Mucosa of descending colon (tissue), 3 donors: ENCODE results near the gene TEX13B. TPM values are rescaled to one million over a fixed set of nuclear protein-coding genes. Genes with fewer than 3 reads are reported as not detected.

Experiments
- ATAC-seq: fragments of 200-7000 bp; cut with Tn5 transposase; one replicate; pipeline ENCODE4 v1.9.1; 2020; ENCODE audit warnings: mild to moderate bottlenecking, moderate library complexity
- DNase-seq, 3 donors: peaks; one replicate each; pipeline ENCODE4 v3.0.0-alpha.2; 2020
- H3K36me3 ChIP-seq: fragments of 200-600 bp; one replicate; pipeline ENCODE4 v1.8.0; 2021; ENCODE audit warnings: low read depth, mild to moderate bottlenecking
- H3K4me1 ChIP-seq: fragments of 200-600 bp; one replicate; pipeline ENCODE4 v1.8.0; 2021; ENCODE audit warnings: low read depth, mild to moderate bottlenecking
- H3K4me3 ChIP-seq: fragments of 200-600 bp; one replicate; pipeline ENCODE4 v1.8.0; 2021; ENCODE audit warnings: mild to moderate bottlenecking
- H3K9me3 ChIP-seq: fragments of 200-600 bp; one replicate; pipeline ENCODE4 v1.8.0; 2021; ENCODE audit warnings: mild to moderate bottlenecking
- intact Hi-C, 2 donors: fragments of 100-400 bp; cut with DNase I in 1 of 2; cut with micrococcal nuclease in 1 of 2; formaldehyde crosslinking; loops; one replicate each; pipeline versions ENCODE4 v1.11.0 to v1.11.1; 2022; cut with DNase I, micrococcal nuclease
- long read RNA-seq, 2 donors: library from polyadenylated mRNA; unstranded; transcript quantifications; one replicate each; pipeline ENCODE4 v2.0.0, GENCODE V29; 2019 to 2021
- total RNA-seq, 3 donors: library from RNA; stranded (reverse); fragmentation: NEBNext Ultra II Directional in 2 of 3; extraction: Animal tissue kit (Norgen Biotek cat#: 25700) in 2 of 3; gene quantifications; one replicate each; pipeline versions ENCODE4 v1.2.1 to v1.2.4, GENCODE V29; 2021 to 2023
- TF ChIP-seq, protein P1 (sequence below): fragments of 200-600 bp; IDR thresholded peaks from one replicate; pipeline ENCODE4 v1.8.0; 2022; ENCODE audit warnings: antibody characterized with exemption, mild to moderate bottlenecking
- donor health status: DM: no; HTN: no; CAD: no; lungs with moderate emphysema.
- donor health status: DM: no; HTN: no; CAD: no.
- donor health status: DM: no; HTN: yes; CAD: no.

TEX13B gene, protein sequence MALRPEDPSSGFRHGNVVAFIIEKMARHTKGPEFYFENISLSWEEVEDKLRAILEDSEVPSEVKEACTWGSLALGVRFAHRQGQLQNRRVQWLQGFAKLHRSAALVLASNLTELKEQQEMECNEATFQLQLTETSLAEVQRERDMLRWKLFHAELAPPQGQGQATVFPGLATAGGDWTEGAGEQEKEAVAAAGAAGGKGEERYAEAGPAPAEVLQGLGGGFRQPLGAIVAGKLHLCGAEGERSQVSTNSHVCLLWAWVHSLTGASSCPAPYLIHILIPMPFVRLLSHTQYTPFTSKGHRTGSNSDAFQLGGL
- not detected for total RNA-seq
- long read RNA-seq, donor 1 = 0 reads
- long read RNA-seq, donor 2 = 0 reads

DNA sequence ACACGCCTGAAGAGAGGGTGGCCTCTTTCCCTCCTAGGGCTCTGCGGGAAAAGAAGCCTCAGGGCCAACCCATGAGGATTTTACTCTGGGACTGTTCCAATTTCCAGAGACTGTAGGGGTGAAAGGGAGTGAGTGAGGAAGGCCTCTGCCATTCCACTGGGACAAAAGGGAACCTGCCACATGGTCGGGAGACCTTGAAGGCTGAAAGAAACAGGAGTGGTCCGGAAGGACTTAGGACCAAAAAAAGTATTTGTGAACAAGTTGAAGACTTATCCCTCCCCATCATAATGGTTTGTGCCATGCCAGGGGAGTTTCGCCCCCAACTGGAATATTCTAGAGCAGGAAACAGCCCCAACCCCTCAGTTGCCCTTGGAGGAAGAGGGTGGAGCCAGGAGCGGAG is at the start of gene TEX13B:
Gene TEX13B (minus strand): TSS at position 15 of the 400 bp plus-strand sequence. CDS start 243 bp downstream, outside the sequence.
- Histone ChIP-seq H3K4me1 (no peaks in the 10 kb centered on the region), H3K36me3 (no peaks in the 10 kb centered on the region), H3K9me3 (no peaks in the 10 kb centered on the region), H3K4me3 (no peak within 1 kb of the TSS)
- DNase-seq (no peak), ATAC-seq (no peak)
- intact Hi-C loops = no loop called here
- TF ChIP-seq, protein P1, sequence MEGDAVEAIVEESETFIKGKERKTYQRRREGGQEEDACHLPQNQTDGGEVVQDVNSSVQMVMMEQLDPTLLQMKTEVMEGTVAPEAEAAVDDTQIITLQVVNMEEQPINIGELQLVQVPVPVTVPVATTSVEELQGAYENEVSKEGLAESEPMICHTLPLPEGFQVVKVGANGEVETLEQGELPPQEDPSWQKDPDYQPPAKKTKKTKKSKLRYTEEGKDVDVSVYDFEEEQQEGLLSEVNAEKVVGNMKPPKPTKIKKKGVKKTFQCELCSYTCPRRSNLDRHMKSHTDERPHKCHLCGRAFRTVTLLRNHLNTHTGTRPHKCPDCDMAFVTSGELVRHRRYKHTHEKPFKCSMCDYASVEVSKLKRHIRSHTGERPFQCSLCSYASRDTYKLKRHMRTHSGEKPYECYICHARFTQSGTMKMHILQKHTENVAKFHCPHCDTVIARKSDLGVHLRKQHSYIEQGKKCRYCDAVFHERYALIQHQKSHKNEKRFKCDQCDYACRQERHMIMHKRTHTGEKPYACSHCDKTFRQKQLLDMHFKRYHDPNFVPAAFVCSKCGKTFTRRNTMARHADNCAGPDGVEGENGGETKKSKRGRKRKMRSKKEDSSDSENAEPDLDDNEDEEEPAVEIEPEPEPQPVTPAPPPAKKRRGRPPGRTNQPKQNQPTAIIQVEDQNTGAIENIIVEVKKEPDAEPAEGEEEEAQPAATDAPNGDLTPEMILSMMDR = no peak

DNA sequence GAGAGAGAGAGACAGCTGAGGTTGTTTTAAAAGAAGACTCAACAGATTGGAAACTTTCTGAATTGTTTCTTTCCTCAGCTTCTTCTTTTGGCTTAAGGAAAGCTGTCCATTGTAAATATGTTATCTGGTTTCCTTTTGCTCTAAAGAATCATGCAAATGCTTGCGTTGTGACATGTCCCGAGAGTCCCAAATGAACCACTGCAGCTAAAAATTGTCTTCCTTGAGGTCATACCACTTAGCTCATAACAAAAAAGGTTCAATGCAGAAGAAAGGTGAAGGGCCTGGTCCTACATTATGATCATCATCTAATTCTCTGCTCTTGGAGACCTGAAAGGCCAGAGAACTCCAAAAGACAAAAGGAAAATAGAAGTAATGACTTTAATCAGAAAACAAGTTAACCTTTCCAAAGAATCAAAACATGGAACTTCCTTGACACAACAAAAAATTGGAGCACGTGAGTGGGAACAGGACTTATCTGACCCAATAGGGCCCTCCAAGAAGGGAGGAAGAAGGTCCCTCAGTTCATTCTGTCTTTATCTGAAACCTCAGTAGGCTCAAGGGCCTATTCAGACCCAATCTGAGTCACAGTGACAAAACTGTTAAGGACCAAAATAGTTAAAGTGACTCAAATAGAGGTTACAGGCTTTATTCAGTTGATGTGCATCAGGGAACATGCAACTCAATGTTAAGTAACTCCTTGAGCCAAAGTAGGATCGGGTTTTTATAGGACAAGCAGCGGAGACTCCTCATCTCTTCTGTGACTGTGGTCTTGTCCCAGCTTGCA is 48.0 kb upstream of the TEX13B start:
- no peak for ATAC-seq
- Histone ChIP-seq H3K36me3 (no peaks in the 10 kb centered on the region), H3K9me3 (no peaks in the 10 kb centered on the region), H3K4me3 (no peak overlapping the region), H3K4me1 (peaks cover 8% of the 10 kb centered on the region)
- TF ChIP-seq, protein P1 = no peak
- intact Hi-C loops = no loop called here
- DNase-seq = no peak

- no peak for ATAC-seq
- intact Hi-C loops = no loop called here
- TF ChIP-seq, protein P1 = no peak
- Histone ChIP-seq H3K4me3 (no peak overlapping the region), H3K9me3 (no peaks in the 10 kb centered on the region), H3K4me1 (peaks cover 6% of the 10 kb centered on the region), H3K36me3 (no peaks in the 10 kb centered on the region)
- DNase-seq = no peak
Measured at GRCh38 chrX:108028854-108029253, 46.7 kb upstream of the TEX13B start.

DNA sequence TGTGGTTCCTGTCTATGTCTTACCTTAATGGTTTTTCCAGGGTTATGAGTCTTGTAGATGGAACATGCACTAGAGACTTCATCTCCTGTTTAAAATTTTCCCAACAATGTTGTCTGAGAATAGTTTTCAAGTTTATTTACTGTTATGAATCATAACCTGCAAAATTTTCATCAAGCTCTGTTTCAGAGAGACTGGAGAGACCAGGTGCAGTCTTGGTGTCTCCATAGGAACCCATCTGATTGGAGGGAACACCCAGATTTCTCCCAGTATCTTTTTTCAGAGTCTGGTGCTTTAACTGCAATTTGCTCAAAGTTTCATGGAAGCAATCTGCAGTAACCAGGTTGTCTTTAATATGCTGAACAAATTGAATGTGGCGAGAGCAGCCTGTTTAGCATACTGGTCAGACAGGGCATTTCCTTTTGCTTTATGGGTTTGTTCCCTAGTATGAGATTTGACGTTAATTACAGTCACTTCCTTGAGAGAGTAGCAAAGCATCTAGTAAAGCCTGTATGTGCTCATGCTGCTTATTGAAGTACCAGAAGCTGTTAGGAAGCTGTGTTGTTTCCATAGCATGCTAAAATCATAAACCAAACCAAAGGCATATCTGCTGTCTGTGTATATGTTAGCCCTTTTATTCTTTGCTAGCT is 43.9 kb upstream of the TEX13B start:
- DNase-seq (no peak), ATAC-seq (peak; percentile 96)
- Histone ChIP-seq H3K36me3 (no peaks in the 10 kb centered on the region), H3K4me3 (no peak overlapping the region), H3K9me3 (no peaks in the 10 kb centered on the region), H3K4me1 (peaks cover 3% of the 10 kb centered on the region)
- intact Hi-C loops = no loop called here
- TF ChIP-seq, protein P1 = no peak

- Histone ChIP-seq H3K9me3 (no peaks in the 10 kb centered on the region), H3K36me3 (no peaks in the 10 kb centered on the region), H3K4me3 (no peak overlapping the region), H3K4me1 (peaks cover 3% of the 10 kb centered on the region)
- ATAC-seq = no peak
- TF ChIP-seq, protein P1 = no peak
- DNase-seq = no peak
- intact Hi-C loops = no loop called here
Measured at GRCh38 chrX:108025376-108025775, 43.2 kb upstream of the TEX13B start.
